ENCODE results near the gene FUCA1.

GRCh38 chr1:23804183-23804835, 63.8 kb downstream of the FUCA1 start:
- TF ChIP-seq CTCF (IDR thresholded peaks at IDR 0.05 in 4 of 5, conservative IDR thresholded peaks at IDR 0.05 in 1 of 5), result no peak
- TF ChIP-seq POLR2A (IDR thresholded peaks at IDR 0.05), result no peak
